Raji (cell line): ENCODE measurements around the gene SMC1B.

Source experiments
- POLR2A ChIP-seq: IDR thresholded peaks from 2 replicates; pipeline ENCODE4 v1.6.1; 2011; ENCODE audit warnings: low read depth, low read length, control low read depth; ENCODE audit not compliant: insufficient read depth

Gene SMC1B

DNA sequence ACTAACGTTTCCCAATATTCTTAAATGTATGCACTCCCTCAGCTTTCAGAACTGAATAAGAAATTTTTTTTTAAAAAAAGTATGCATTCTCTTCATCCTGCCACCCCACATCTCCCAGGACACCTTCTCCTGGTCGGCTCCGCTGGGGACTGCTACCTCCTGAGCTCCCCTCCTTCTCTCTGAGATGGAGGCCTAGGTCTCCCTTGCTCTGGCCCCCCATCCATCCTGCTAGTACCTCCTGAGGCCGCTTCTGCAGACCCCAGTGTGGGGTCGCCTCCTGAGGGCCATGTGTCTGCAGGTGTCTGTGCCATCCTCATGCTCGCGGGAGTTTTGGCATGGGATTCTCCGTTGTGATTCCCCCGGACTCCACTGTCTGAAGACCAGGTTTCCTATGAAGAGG is 75.9 kb downstream of the SMC1B start:
- TF ChIP-seq POLR2A: no peak

DNA sequence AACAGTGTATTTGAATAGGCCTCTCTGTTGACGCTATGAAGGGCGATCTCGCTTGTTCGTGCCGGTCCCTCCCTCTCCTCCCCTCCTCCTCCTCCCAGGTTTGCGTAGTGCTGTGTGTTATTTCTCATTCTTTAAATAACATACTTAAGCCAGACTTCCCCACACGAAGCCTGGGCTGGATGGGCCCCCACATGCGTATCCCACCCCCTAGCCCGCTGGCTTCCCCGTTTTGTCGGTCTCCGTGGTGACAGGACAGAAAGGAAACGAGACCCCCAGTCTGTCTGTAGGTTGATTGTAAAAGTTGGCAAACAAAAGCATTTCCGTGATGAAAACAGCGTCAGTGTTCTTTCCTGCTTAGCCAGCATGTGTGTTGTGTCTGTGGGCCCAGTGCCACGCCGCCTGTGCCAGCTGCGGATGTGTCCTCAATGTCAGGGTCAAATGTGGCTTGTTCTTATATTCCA is 76.4 kb downstream of the SMC1B start:
- no peak for TF ChIP-seq POLR2A

DNA sequence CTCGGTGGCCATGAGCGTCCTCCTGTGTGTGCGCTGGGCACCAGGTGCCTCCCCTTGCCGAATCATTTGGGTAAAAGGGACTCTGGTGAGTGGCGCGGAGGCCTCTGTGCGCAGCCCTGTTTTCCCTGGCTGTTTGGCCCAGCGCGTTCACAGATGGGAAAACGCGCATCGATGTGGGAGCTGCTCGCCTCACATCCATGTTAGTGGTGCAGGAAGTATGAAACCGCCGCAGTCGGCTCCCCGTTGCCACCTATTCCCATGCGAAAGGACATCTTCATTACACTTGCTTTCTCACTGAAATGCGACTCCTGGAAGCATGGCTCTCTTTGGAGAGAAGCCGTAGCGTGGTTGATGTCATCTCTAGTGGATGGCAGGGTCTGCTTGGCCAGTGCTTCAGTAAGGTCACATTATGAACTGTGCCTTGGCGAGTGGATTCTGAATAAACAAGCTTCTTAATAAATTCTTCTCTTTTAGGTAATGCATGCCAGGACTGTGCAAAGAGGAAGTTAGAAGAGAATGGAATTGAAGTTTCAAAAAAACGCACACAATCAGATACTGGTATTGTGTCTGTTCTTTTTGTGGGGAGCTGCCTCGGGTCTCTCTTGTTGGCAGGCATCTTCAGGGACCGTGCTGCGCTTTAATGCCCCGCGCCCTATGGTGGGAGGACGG is 77.4 kb downstream of the SMC1B start:
- no peak for TF ChIP-seq POLR2A

DNA sequence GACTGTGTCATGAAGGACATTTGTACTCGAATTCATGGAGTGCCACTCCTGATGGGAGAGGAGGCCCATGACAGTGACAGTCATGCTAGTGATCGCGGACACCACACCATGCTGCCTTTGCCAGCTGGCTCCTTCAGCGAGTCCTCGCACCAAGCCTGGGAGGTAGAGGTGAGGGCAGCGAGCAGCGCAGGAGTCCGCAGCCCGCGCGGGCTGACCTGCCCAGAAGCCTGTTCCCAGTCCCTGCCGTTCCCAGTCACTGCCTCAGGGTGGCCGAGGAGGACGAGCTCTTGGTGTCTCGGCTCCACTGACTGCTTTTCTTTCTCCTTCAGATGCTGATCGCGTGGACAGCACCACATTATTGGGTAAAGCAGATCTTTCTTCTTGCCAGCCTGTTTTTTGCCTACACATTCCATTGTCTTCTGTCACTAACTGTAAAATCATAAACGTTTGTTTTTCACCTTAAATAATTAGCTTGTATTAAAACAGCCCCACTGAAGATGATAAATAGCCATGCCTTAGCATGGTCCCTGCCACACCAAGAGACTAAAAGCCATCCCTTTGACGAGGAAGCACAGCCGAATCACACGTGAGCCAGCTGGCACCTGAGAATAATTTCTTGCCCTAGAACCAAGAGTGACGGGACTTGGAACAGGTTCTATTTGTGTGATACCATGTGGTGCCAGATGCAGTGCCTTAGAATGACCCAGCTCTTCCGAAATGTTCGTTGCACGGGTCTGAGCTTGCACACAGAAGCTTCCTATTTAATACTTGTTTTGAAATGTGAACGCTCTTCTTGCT is 78.2 kb downstream of the SMC1B start:
- TF ChIP-seq POLR2A: no peak

DNA sequence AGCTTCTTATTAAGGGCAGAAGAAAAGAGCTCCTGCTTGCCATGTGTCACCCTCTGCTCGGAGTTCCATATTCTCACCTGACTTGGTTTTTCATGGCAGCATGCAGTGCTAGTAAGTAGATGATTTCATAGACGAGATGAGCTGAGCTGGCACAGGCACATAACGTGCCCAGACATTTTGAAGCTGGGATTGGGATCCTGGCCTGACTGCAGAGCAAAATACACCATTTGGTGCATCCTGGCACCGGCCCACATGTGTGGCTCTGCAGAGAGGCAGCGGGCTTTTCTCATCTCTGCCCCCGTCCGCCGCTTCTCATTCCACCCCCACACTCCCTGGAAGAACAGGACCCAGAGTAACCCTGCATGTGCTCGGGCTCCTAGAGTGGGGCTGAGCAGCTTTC is 78.9 kb downstream of the SMC1B start:
- TF ChIP-seq POLR2A: no peak

DNA sequence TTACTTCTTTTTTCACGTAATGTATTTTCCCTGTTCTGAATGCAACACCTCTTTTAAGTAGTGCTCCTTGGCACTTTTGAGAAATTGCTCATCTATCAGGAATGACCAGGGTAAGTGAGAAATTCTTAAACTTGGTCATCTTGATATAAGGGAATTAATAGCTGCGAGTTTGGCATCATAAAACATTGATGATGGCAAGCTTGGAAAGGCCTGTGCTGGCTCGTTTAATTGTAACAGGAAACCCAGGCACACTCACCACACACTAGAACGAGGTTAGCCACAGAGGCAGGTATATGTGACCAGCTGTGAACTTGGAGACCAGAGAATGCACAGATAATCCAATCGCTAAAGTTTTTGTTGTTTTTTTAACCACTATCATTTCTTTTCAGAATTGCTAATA is 79.3 kb downstream of the SMC1B start:
- TF ChIP-seq POLR2A: no peak

DNA sequence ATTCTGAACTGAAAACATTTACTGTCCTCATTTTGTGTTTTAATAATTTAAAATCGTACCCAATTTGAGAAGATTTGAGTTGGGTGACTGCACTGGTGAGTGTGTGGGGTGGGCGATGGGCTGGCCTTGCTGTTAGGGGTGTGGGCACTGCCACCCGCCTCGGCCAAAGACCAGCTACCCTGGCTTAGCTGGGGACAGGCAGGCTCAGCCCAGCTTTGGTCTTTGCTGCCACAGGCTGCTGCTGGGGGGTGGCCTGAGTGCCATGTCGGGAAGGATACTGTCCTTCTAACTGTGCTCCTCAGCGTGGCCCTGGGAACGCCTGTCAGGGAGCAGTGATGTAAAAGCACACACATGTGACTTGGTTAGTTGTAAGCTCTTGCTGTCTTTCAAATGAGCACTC is 81.4 kb downstream of the SMC1B start:
- no peak for TF ChIP-seq POLR2A

DNA sequence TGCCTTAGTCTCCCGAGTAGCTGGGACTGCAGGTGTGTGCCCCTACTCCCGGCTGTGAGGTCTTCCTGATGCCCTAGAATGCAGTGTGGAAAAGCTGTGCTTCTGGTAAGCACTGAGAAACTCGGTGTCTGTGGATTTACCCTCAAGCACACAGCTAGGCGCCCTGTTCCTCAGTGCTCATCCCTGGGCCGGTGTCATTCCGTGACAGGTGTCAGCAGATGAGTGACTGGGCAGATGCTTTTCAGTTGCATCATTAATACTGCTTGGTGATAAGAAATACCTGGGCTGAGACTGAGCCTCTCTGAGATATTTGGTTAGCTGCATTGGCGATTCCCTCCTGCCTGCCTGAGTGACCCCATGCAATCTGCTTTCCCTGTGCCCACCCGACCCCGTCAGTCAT is 81.9 kb downstream of the SMC1B start:
- no peak for TF ChIP-seq POLR2A

DNA sequence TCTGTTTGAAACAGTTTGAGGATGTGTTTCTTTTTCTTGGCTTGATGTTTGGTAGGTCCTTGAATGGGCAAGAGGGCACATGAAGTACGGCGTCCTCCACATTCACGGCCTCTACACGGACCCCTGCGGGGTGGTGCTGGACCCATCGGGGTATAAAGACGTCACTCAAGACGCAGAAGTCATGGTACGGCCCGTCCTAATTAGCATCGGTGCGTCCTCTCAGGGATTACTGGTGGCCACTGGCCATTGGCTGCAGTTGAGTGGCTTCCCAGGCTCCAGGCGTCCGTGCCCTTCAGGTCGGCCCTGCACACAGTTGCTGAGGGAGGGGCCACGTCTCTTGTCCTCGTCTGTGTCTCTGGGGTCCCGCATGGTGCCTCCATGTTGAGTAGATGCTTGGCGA is 82.9 kb downstream of the SMC1B start:
- TF ChIP-seq POLR2A: no peak

DNA sequence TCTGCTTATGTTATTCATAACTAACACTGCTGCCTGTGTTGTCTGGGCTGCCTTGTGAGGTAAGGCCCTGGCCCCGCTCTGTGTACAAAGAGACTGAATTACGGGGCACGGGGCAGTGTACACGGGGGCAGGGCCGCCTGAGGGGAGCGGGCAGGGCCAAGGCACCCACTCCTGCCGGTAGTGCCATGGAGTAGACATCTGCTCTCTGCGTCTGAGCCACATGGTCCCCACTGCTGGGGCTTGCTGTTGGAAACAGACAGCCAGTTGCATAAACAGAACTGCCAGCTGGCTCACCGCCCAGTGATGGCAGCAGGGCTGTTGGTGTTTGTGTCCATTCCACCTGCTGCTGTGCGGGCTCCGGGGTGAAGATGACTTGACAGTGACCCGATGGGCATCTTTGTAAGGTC is 83.9 kb downstream of the SMC1B start:
- TF ChIP-seq POLR2A: no peak

DNA sequence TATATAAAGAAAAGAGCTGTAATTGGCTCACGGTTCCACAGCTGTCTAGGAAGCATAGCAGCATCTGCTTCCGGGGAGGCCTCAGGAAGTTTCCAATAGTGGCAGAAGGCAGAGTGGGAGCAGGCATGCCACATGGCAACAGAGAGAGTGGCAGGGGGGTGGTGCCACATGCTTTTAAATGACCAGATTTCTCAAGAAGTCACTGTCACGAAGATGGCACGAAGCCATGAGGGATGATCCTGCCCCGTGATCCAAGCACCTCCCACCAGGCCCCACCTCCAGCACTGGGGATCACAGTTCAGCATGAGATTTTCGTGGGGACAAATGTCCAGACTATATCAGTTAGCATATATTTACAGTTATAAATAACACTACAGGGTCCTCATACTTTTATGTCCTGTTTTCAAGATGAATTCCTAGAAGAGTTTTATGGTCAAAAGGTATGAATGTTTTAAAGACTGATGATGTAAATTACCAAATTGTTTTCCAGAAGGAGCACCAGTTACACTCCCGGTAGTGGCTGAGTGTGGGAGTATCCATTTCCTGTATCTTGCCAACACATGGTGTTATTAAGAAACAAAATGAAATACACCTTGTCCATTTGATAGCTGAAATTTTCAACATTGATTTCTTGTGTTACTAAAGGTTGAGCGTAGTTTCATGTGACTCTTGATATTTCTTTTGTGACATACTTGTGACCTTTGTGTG is 84.4 kb downstream of the SMC1B start:
- no peak for TF ChIP-seq POLR2A

DNA sequence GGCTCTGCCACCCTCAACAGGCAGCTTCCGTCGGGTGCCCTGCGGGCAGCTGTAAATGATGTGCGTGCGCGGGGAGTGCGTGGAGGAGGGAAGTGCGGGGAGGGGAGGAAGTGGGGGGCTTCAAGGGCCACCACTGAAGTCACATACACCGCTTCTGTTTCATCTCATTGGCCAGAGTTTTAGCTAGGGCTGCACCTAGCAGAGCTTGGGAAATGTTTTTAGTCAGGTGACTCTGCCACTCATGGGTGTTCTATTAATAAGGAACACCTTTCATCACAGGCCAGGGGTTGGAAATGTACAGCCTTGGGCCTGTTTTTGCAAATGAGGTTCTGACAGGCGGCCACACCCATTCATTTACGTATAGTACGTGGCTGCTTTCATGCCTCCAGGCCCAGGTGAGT is 89.1 kb downstream of the SMC1B start:
- no peak for TF ChIP-seq POLR2A

DNA sequence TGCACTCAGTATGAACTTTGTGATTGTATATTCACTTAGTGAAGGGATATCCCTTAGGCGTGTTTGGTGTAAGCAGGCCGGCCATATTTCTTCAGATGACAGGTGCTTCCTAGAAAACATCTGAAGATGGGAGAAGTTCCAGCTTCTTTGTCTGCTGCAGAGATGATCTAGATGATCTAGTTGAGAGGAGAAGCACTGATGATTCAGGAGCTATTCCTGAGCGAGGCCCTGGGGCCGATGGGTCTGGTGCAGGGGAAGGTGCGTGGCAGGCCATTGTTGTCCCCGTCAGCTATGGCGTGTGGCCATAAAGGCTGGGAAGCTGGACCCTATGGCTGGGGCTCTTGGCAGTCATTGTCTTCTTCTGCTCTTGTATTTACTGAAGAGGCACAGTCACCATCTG is 89.7 kb downstream of the SMC1B start:
- TF ChIP-seq POLR2A: no peak

DNA sequence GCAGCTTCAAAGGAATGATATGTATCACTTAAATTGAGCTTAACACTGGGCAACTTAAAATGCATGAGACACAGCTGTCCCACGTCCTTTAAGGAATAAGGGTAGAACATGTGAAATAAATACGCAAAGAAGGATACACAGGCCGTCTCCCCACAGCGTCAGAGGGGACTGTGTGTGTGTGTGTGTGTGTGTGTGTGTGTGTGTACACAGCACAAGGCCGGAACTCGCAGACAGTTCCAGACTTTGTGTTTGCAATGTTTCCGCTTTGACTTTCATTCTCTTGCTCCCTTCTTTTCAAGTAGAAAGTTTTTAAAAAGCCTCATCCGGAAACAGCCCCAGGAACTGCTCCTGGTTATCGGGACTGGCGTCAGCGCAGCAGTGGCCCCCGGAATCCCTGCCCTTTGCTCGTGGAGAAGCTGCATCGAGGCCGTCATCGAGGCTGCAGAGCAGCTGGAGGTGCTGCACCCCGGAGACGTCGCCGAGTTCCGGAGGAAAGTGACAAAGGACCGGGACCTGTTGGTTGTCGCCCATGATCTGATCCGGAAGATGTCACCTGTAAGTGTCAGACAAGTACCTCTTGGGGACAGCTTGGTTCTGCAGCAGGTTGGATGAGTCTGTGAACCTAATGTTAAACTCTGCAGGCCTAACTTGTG is 90.4 kb downstream of the SMC1B start:
- no peak for TF ChIP-seq POLR2A

DNA sequence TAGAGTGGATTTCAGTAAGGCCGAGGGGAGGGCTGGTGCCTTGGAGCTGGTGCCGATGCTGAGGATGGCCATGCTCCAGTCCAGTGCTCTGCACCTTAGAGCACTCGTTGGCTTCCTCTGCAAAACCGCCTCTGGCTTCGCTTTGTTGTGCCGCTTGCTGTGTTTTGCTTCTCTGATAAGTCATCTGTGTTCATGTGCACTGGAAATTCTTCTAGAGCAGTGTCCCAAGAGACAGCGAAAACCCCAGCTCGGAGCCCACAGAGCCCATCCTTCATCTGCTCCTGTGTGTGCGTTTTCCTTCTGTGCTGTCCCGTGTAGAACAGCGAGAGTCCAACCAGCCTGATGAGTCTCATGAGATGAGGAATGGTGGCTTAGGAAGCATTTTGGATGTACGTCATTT is 91.6 kb downstream of the SMC1B start:
- TF ChIP-seq POLR2A: no peak
